Panc1 (cell line): Measurements from ENCODE around the gene HPCAL1. TPM values are rescaled to one million over a fixed set of nuclear protein-coding genes. Genes with fewer than 3 reads are reported as not detected.
"Not testable (repeated sequence)": the region's sequence is repeated elsewhere in the genome, so short reads cannot be mapped to it uniquely, and the experiment has no call there.

Experiments
- ATAC-seq: fragments of 200-7000 bp; cut with Tn5 transposase; 2 replicates; pipeline ENCODE4 v1.9.1; 2020; ENCODE audit warnings: mild to moderate bottlenecking, moderate library complexity
- BruUV-seq: library from RNA; stranded (reverse); fragments of 400-500 nt; replicated peaks from 2 replicates; lab custom pipeline; 2021; lab: Mats Ljungman, UMichigan
- CTCF ChIA-PET: fragments of 300-600 bp; sonication (Branson Sonifier 250); formaldehyde crosslinking; loops from one replicate; lab custom pipeline; 2022; ENCODE audit warnings: antibody characterized with exemption; lab: Charles Lee
- POLR2A ChIA-PET: fragments of 300-600 bp; sonication (Branson Sonifier 250); formaldehyde crosslinking; loops from one replicate; lab custom pipeline; 2022; ENCODE audit warnings: antibody characterized with exemption; lab: Charles Lee
- DNase-seq: peaks from one replicate; pipeline ENCODE4 v3.0.0-alpha.2; 2010; ENCODE audit warnings: low read depth, low spot score
- H3K27ac ChIP-seq: 2 replicates; pipeline ENCODE4 v1.5.1; 2011; ENCODE audit warnings: mild to moderate bottlenecking, low read length, inconsistent platforms
- H3K27me3 ChIP-seq: fragments of 200-500 bp; sonication (Bioruptor generic); 2 replicates; pipeline ENCODE4 v1.6.0; 2014; ENCODE audit warnings: low read length, inconsistent platforms; ENCODE audit not compliant: control insufficient read depth, insufficient read depth
- H3K36me3 ChIP-seq: fragments of 200-500 bp; sonication (Bioruptor generic); 2 replicates; pipeline ENCODE4 v1.5.1; 2014; ENCODE audit warnings: inconsistent platforms, mild to moderate bottlenecking, low read length, moderate library complexity; ENCODE audit not compliant: control insufficient read depth, insufficient read depth
- H3K4me1 ChIP-seq: 2 replicates; pipeline ENCODE4 v1.5.1; 2011; ENCODE audit warnings: inconsistent platforms, mild to moderate bottlenecking, low read length, moderate library complexity; ENCODE audit not compliant: control insufficient read depth, insufficient read depth
- H3K4me3 ChIP-seq, 2 experiments: 2 replicates each; pipeline ENCODE4 v1.5.1; 2011 to 2012; ENCODE audit warnings: low read depth in 2 of 2, low read length in 2 of 2, mild to moderate bottlenecking in 2 of 2, inconsistent platforms in 1 of 2, moderate library complexity in 1 of 2
- H3K9me3 ChIP-seq: fragments of 200-500 bp; sonication (Bioruptor generic); 2 replicates; pipeline ENCODE4 v1.5.1; 2014; ENCODE audit warnings: low read depth, mild to moderate bottlenecking, inconsistent platforms, low read length, moderate library complexity; ENCODE audit not compliant: control insufficient read depth, insufficient read depth
- POLR2AphosphoS5 ChIP-seq: IDR thresholded peaks from 2 replicates; pipeline ENCODE4 v1.6.1; 2012; ENCODE audit warnings: mild to moderate bottlenecking, low read depth, low read length, moderate library complexity
- REST ChIP-seq, 2 experiments: IDR thresholded peaks; 2 replicates each; pipeline ENCODE4 v1.6.1; 2011 to 2012; ENCODE audit warnings: low read depth in 2 of 2, control low read depth in 1 of 2, low read length in 1 of 2, mild to moderate bottlenecking in 1 of 2, moderate library complexity in 1 of 2; ENCODE audit not compliant: insufficient read depth in 1 of 2
- SIN3A ChIP-seq: IDR thresholded peaks from 2 replicates; pipeline ENCODE4 v1.6.1; 2012; ENCODE audit warnings: low read depth, mild to moderate bottlenecking, low read length, moderate library complexity, borderline replicate concordance; ENCODE audit not compliant: insufficient read depth
- TCF7L2 ChIP-seq: IDR thresholded peaks from 2 replicates; pipeline ENCODE4 v1.6.1; 2011; ENCODE audit warnings: mild to moderate bottlenecking, low read depth, low read length, inconsistent platforms
- in situ Hi-C: cut with HindIII; loops from 2 replicates; pipeline ENCODE4 v1.10.0; 2016; ENCODE audit warnings: low sequenced_read_pairs, low pct_unique_long_range_greater_than_20kb
- intact Hi-C: fragments of 100-400 bp; cut with micrococcal nuclease; formaldehyde crosslinking; loops from one replicate; pipeline ENCODE4 v1.10.0; 2022; ENCODE audit not compliant: unreplicated experiment
- total RNA-seq: library from RNA; stranded (reverse); gene quantifications from one replicate; pipeline ENCODE4 v1.2.1, GENCODE V29; 2021; ENCODE audit not compliant: unreplicated experiment
- TF ChIP-seq, protein P1 (sequence below): fragments of 450-650 bp; IDR thresholded peaks from 2 replicates; pipeline ENCODE4 v1.5.1; 2017; ENCODE audit warnings: mild to moderate bottlenecking

Gene HPCAL1
- total RNA-seq, 1 experiment from 2014 or later = 234 TPM

GRCh38 chr2:10440736-10441135, 138.0 kb downstream of the HPCAL1 start:
- peaks cover 38% of the 10 kb centered on the region for H3K36me3 ChIP-seq
- ATAC-seq = no peak
- no peak for TF ChIP-seq REST (IDR thresholded peaks at IDR 0.05; ENCODE audit: insufficient read depth in 1 of 2, low read depth in 2 of 2, low read length in 1 of 2)
- TF ChIP-seq, protein P1, sequence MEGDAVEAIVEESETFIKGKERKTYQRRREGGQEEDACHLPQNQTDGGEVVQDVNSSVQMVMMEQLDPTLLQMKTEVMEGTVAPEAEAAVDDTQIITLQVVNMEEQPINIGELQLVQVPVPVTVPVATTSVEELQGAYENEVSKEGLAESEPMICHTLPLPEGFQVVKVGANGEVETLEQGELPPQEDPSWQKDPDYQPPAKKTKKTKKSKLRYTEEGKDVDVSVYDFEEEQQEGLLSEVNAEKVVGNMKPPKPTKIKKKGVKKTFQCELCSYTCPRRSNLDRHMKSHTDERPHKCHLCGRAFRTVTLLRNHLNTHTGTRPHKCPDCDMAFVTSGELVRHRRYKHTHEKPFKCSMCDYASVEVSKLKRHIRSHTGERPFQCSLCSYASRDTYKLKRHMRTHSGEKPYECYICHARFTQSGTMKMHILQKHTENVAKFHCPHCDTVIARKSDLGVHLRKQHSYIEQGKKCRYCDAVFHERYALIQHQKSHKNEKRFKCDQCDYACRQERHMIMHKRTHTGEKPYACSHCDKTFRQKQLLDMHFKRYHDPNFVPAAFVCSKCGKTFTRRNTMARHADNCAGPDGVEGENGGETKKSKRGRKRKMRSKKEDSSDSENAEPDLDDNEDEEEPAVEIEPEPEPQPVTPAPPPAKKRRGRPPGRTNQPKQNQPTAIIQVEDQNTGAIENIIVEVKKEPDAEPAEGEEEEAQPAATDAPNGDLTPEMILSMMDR = no peak
- TF ChIP-seq TCF7L2 = no peak
- no peak for TF ChIP-seq POLR2AphosphoS5
- TF ChIP-seq SIN3A = no peak
- BruUV-seq = no TSS peak
- in situ Hi-C loops (loop anchor here (25.0 kb wide), 1 partner anchor 328 kb away; the partner anchor contains the start of gene RRM2), intact Hi-C loops (no loop called here)
- H3K9me3 ChIP-seq = no peaks in the 10 kb centered on the region
- no peak for DNase-seq
- H3K4me1 ChIP-seq = peaks cover 14% of the 10 kb centered on the region; the same call in 1 of the 2 replicates
- H3K4me3 ChIP-seq = no peak overlapping the region
- H3K27ac ChIP-seq = no peak overlapping the region
- CTCF ChIA-PET = no interaction called here
- POLR2A ChIA-PET = interaction anchor here (0.6 kb wide), 1 partner anchor 256 kb away, joined by 3 read pairs; no protein-coding TSS in a partner anchor
- H3K27me3 ChIP-seq = no peaks in the 10 kb centered on the region

GRCh38 chr2:10441948-10442347, 139.2 kb downstream of the HPCAL1 start:
- no peak overlapping the region for H3K27ac ChIP-seq
- no peak overlapping the region for H3K4me3 ChIP-seq
- H3K27me3 ChIP-seq = no peaks in the 10 kb centered on the region
- H3K36me3 ChIP-seq = peaks cover 38% of the 10 kb centered on the region
- H3K9me3 ChIP-seq = no peaks in the 10 kb centered on the region
- intact Hi-C loops = no loop called here
- no peak for TF ChIP-seq POLR2AphosphoS5
- no peak for TF ChIP-seq REST (IDR thresholded peaks at IDR 0.05; ENCODE audit: insufficient read depth in 1 of 2, low read depth in 2 of 2, low read length in 1 of 2)
- no peak for TF ChIP-seq SIN3A
- no peak for TF ChIP-seq TCF7L2
- POLR2A ChIA-PET = no interaction called here
- H3K4me1 ChIP-seq = peaks cover 11% of the 10 kb centered on the region; the same call in 1 of the 2 replicates
- DNase-seq = no peak
- ATAC-seq = no peak
- no TSS peak for BruUV-seq
- CTCF ChIA-PET = no interaction called here
- in situ Hi-C loops = loop anchor here (25.0 kb wide), 1 partner anchor 330 kb away; the partner anchor contains the start of gene RRM2

DNA sequence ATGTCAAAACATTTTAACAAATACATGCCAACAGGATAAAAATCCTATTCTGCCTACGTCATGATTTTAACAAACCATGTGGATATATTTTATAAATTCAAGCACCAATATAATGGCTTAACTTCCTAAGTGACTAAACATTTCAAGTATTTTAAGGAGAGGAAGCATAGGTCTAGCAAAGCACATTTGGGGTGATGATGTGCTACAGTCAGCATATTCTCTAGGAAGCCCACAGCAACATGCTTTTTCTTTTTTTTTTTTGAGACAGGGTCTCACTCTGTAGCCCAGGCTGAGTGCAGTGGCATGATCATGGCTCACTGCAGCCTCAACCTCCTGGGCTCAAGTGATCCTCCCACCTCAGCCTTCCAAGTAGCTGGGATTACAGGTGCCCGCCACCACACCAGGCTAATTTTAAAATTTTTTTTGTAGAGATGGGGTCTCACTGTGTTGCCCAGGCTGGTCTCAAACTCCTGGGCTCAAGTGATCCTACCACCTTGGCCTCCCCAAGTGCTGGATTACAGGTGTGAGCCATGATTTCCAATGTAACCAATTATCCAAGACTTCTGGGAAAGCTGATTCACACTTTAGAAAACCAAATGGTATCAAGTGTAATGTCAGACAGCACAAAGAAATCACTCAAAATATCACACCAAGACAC, 139.9 kb downstream of the HPCAL1 start:
- intact Hi-C loops, CTCF ChIA-PET, H3K27ac ChIP-seq, H3K4me3 ChIP-seq, H3K27me3 ChIP-seq, H3K4me1 ChIP-seq, DNase-seq, ATAC-seq, BruUV-seq, H3K9me3 ChIP-seq, POLR2A ChIA-PET: not testable (repeated sequence)
- H3K36me3 ChIP-seq = peaks cover 42% of the 10 kb centered on the region
- in situ Hi-C loops = loop anchor here (25.0 kb wide), 1 partner anchor 330 kb away; the partner anchor contains the start of gene RRM2
